IMR-90 (cell line): ENCODE results near the gene CUL9. TPM values are rescaled to one million over a fixed set of nuclear protein-coding genes. Genes with fewer than 3 reads are reported as not detected.

Source experiments
- BHLHE40 ChIP-seq: fragments of 150-350 bp; IDR thresholded peaks from 2 replicates; pipeline ENCODE4 v1.6.1; 2016; ENCODE audit warnings: mild to moderate bottlenecking, low read depth, low read length
- POLR2A ChIP-seq: IDR thresholded peaks from 2 replicates; pipeline ENCODE4 v1.6.1; 2012; ENCODE audit warnings: mild to moderate bottlenecking, low read depth, low read length
- RCOR1 ChIP-seq: IDR thresholded peaks from 2 replicates; pipeline ENCODE4 v1.6.1; 2012; ENCODE audit warnings: mild to moderate bottlenecking, low read length, improper control_type of control experiment; ENCODE audit not compliant: insufficient replicate concordance
- USF2 ChIP-seq: fragments of 150-350 bp; IDR thresholded peaks from 2 replicates; pipeline ENCODE4 v1.6.1; 2017; ENCODE audit warnings: mild to moderate bottlenecking, antibody characterized with exemption, low read length, low read depth
- polyA plus RNA-seq, 3 experiments: library from polyadenylated mRNA; depleted of rRNA; stranded (reverse); fragments of >200 nt; gene quantifications; 2 replicates each; pipeline ENCODE4 v1.2.3, GENCODE V29; 2012; ENCODE audit warnings: low replicate concordance in 1 of 3
- total RNA-seq: library from RNA; depleted of rRNA; stranded (reverse); fragments of >200 nt; gene quantifications from 2 replicates; pipeline ENCODE4 v1.2.3, GENCODE V29; 2012

The CUL9 gene
- total and polyA plus RNA-seq, 2 of the 4 experiments (the other 2 are of a cell fraction): 7.7 to 19.5 TPM

GRCh38 chr6:43147691-43148477, 34.1 kb upstream of the CUL9 start (continued):
- TF ChIP-seq USF2 (no peak), POLR2A (no peak), BHLHE40 (no peak), RCOR1 (no peak)
